CD4-positive, alpha-beta memory T cell (primary cell): ENCODE measurements around the gene SKA3. TPM values are rescaled to one million over a fixed set of nuclear protein-coding genes. Genes with fewer than 3 reads are reported as not detected.

Experiments used
- CTCF ChIA-PET: fragments of 350-600 bp; sonication (Branson Sonifier 250); formaldehyde crosslinking; loops from one replicate; lab custom pipeline; 2021; ENCODE audit warnings: inconsistent platforms; ENCODE audit not compliant: partially characterized antibody; lab: Charles Lee
- POLR2A ChIA-PET: fragments of 350-600 bp; sonication (Branson Sonifier 250); formaldehyde crosslinking; loops from one replicate; lab custom pipeline; 2021; ENCODE audit not compliant: partially characterized antibody; lab: Charles Lee
- DNase-seq, 5 donors: peaks; one replicate each; pipeline versions ENCODE4 v3.0.0 to v3.0.0-alpha.2; 2020 to 2022; ENCODE audit warnings: mixed read lengths in 1 of 5
- H3K27ac ChIP-seq: one replicate; pipeline ENCODE4 v1.7.0; 2013; ENCODE audit warnings: low read depth, low read length
- H3K27me3 ChIP-seq: 2 replicates; pipeline ENCODE4 v1.7.0; 2013; ENCODE audit warnings: mild to moderate bottlenecking, low read length, moderate library complexity; ENCODE audit not compliant: insufficient read depth
- H3K36me3 ChIP-seq: 2 replicates; pipeline ENCODE4 v1.7.0; 2013; ENCODE audit warnings: mild to moderate bottlenecking, low read length, moderate library complexity; ENCODE audit not compliant: insufficient read depth
- H3K4me1 ChIP-seq: 2 replicates; pipeline ENCODE4 v1.7.0; 2013; ENCODE audit warnings: mild to moderate bottlenecking, low read length, moderate library complexity; ENCODE audit not compliant: insufficient read depth
- H3K4me3 ChIP-seq, 2 donors: one replicate each; pipeline ENCODE4 v1.7.0; 2013; ENCODE audit warnings: low read length in 2 of 2, mild to moderate bottlenecking in 1 of 2
- H3K9me3 ChIP-seq, 2 donors: one replicate each; pipeline ENCODE4 v1.7.0; 2013; ENCODE audit warnings: low read length in 2 of 2, control low read depth in 1 of 2; ENCODE audit not compliant: control insufficient read depth in 1 of 2
- H3K27ac Mint-ChIP-seq, 7 donors: one replicate each; pipeline ENCODE4 v1.8.0; 2020 to 2021; ENCODE audit warnings: mixed read lengths in 7 of 7, mild to moderate bottlenecking in 6 of 7, inconsistent platforms in 3 of 7, moderate library complexity in 3 of 7
- H3K27me3 Mint-ChIP-seq, 2 donors: one replicate each; pipeline ENCODE4 v1.8.0; 2020 to 2021; ENCODE audit warnings: mixed read lengths in 2 of 2
- H3K36me3 Mint-ChIP-seq, 2 donors: one replicate each; pipeline ENCODE4 v1.8.0; 2020 to 2021; ENCODE audit warnings: mixed read lengths in 2 of 2, inconsistent platforms in 1 of 2, mild to moderate bottlenecking in 1 of 2
- H3K4me1 Mint-ChIP-seq, 4 donors: one replicate each; pipeline ENCODE4 v1.8.0; 2020 to 2021; ENCODE audit warnings: mixed read lengths in 4 of 4, mild to moderate bottlenecking in 1 of 4
- H3K4me3 Mint-ChIP-seq, 8 donors: one replicate each; pipeline ENCODE4 v1.8.0; 2020 to 2021; ENCODE audit warnings: mixed read lengths in 8 of 8, mild to moderate bottlenecking in 7 of 8, moderate library complexity in 6 of 8, inconsistent platforms in 3 of 8
- H3K9me3 Mint-ChIP-seq, 8 donors: one replicate each; pipeline ENCODE4 v1.8.0; 2020 to 2021; ENCODE audit warnings: mixed read lengths in 8 of 8, mild to moderate bottlenecking in 5 of 8, inconsistent platforms in 3 of 8, moderate library complexity in 1 of 8
- intact Hi-C: fragments of 100-400 bp; cut with micrococcal nuclease; formaldehyde crosslinking; loops from one replicate; pipeline ENCODE4 v1.15.1; 2023
- polyA plus RNA-seq, 2 donors: library from polyadenylated mRNA; unstranded; fragments of 300-500 nt; fragmentation: Illumina TruSeq; gene quantifications; one replicate each; pipeline ENCODE4 v1.2.3, GENCODE V29; 2021
- total RNA-seq, 2 experiments: library from RNA; stranded (reverse); gene quantifications; one replicate each; pipeline ENCODE4 v1.2.3, GENCODE V29; 2021

The SKA3 gene
- total and polyA plus RNA-seq, 4 experiments from 2014 or later = 0.33 to 0.72 TPM; not detected in 2

- CTCF ChIA-PET = interaction anchor here (0.6 to 1.4 kb wide), 2 partner anchors 358 to 359 kb away, joined by 3 read pairs; no protein-coding TSS in a partner anchor
These were observed 58.2 kb downstream of the SKA3 start for GRCh38 chr13:21118180-21118579.

GRCh38 chr13:21117104-21117809 is 59.1 kb downstream of the SKA3 start:
- intact Hi-C loops = no loop called here
- POLR2A ChIA-PET = no interaction called here
- Mint-ChIP-seq H3K9me3 (peaks cover 0 to 4% (median 0%) of the 10 kb centered on the region in 8 donors), H3K27ac (no peak overlapping the region), H3K27me3 (peaks cover 0 to 2% of the 10 kb centered on the region in 2 donors), H3K4me3 (no peak overlapping the region), H3K4me1 (no peaks in the 10 kb centered on the region), H3K36me3 (no peaks in the 10 kb centered on the region)
- Histone ChIP-seq H3K36me3 (no peaks in the 10 kb centered on the region), H3K27ac (no peak overlapping the region), H3K4me1 (no peaks in the 10 kb centered on the region), H3K27me3 (no peaks in the 10 kb centered on the region), H3K4me3 (no peak overlapping the region), H3K9me3 (no peaks in the 10 kb centered on the region)
- CTCF ChIA-PET = interaction anchor here (0.6 kb wide), 1 partner anchor 359 kb away, joined by 3 read pairs; no protein-coding TSS in a partner anchor
- no peak for DNase-seq

More at GRCh38 chr13:21118180-21118579, 58.2 kb downstream of the SKA3 start:
- Mint-ChIP-seq H3K36me3 (no peaks in the 10 kb centered on the region), H3K4me1 (no peaks in the 10 kb centered on the region), H3K27me3 (peaks cover 0 to 2% of the 10 kb centered on the region in 2 donors), H3K27ac (no peak overlapping the region), H3K4me3 (no peak overlapping the region), H3K9me3 (peaks cover 0 to 4% (median 0%) of the 10 kb centered on the region in 8 donors)
- Histone ChIP-seq H3K27me3 (no peaks in the 10 kb centered on the region), H3K4me3 (no peak overlapping the region), H3K9me3 (no peaks in the 10 kb centered on the region), H3K36me3 (no peaks in the 10 kb centered on the region), H3K27ac (no peak overlapping the region), H3K4me1 (no peaks in the 10 kb centered on the region)
- intact Hi-C loops = no loop called here
- POLR2A ChIA-PET = no interaction called here
- no peak for DNase-seq

- H3K27me3 ChIP-seq = no peaks in the 10 kb centered on the region
- Mint-ChIP-seq H3K27ac (no peak overlapping the region), H3K4me1 (no peaks in the 10 kb centered on the region), H3K4me3 (no peak overlapping the region), H3K9me3 (peaks cover 0 to 4% (median 0%) of the 10 kb centered on the region in 8 donors), H3K27me3 (peaks cover 0 to 2% of the 10 kb centered on the region in 2 donors), H3K36me3 (no peaks in the 10 kb centered on the region)
- intact Hi-C loops = no loop called here
- no peak overlapping the region for H3K27ac ChIP-seq
- H3K4me1 ChIP-seq = no peaks in the 10 kb centered on the region
- POLR2A ChIA-PET = no interaction called here
- peak in 1 of 5 donors; percentile 31 for DNase-seq
- H3K4me3 ChIP-seq = no peak overlapping the region
- CTCF ChIA-PET = interaction anchor here (1.1 kb wide), 1 partner anchor 361 kb away, joined by 3 read pairs; no protein-coding TSS in a partner anchor
- no peaks in the 10 kb centered on the region for H3K9me3 ChIP-seq
- no peaks in the 10 kb centered on the region for H3K36me3 ChIP-seq
These were observed 60.2 kb downstream of the SKA3 start for GRCh38 chr13:21116141-21116540.

- Mint-ChIP-seq H3K4me1 (peaks cover 0 to 5% (median 2%) of the 10 kb centered on the region in 4 donors), H3K27me3 (peaks cover 0 to 2% of the 10 kb centered on the region in 2 donors), H3K36me3 (no peaks in the 10 kb centered on the region), H3K9me3 (peaks cover 0 to 4% (median 0%) of the 10 kb centered on the region in 8 donors), H3K4me3 (no peak overlapping the region), H3K27ac (no peak overlapping the region)
- Histone ChIP-seq H3K36me3 (no peaks in the 10 kb centered on the region), H3K4me1 (peaks cover 3% of the 10 kb centered on the region), H3K27me3 (no peaks in the 10 kb centered on the region), H3K9me3 (no peaks in the 10 kb centered on the region), H3K27ac (no peak overlapping the region), H3K4me3 (no peak overlapping the region)
- ChIA-PET CTCF (no interaction called here), POLR2A (interaction anchor here (1.2 kb wide), 1 partner anchor 61 kb away, joined by 3 read pairs; the partner anchor contains the start of genes MRPL57 and SKA3)
- no peak for DNase-seq
- intact Hi-C loops = no loop called here
These were observed 61.1 kb downstream of the SKA3 start for GRCh38 chr13:21115231-21115630.

- Mint-ChIP-seq H3K4me1 (peaks cover 0 to 5% (median 2%) of the 10 kb centered on the region in 4 donors), H3K27ac (no peak overlapping the region), H3K36me3 (no peaks in the 10 kb centered on the region), H3K9me3 (no peaks in the 10 kb centered on the region), H3K4me3 (no peak overlapping the region), H3K27me3 (no peaks in the 10 kb centered on the region)
- no peak for DNase-seq
- Histone ChIP-seq H3K36me3 (no peaks in the 10 kb centered on the region), H3K27me3 (no peaks in the 10 kb centered on the region), H3K9me3 (no peaks in the 10 kb centered on the region), H3K4me1 (peaks cover 3% of the 10 kb centered on the region), H3K4me3 (no peak overlapping the region), H3K27ac (no peak overlapping the region)
- ChIA-PET CTCF (interaction anchor here (0.8 to 9.3 kb wide), 10 partner anchors 11 to 373 kb away, joined by 3 to 94 read pairs (median 3); no protein-coding TSS in a partner anchor), POLR2A (interaction anchor here (0.6 kb wide), 1 partner anchor 130 kb away, joined by 4 read pairs; no protein-coding TSS in a partner anchor)
- intact Hi-C loops = no loop called here
These were observed 64.8 kb downstream of the SKA3 start for GRCh38 chr13:21111546-21111945.

- DNase-seq = no peak
- peak overlapping the region in 2 of 7 donors; percentile 31 to 37 for H3K27ac Mint-ChIP-seq
- POLR2A ChIA-PET = no interaction called here
These were observed 67.2 kb downstream of the SKA3 start for GRCh38 chr13:21109168-21109567.

GRCh38 chr13:21106089-21106488 is 70.3 kb downstream of the SKA3 start:
- no peak for DNase-seq
- CTCF ChIA-PET = interaction anchor here (9.3 kb wide), 1 partner anchor 372 kb away, joined by 94 read pairs; no protein-coding TSS in a partner anchor
- H3K36me3 Mint-ChIP-seq = no peaks in the 10 kb centered on the region
- H3K9me3 Mint-ChIP-seq = peaks cover 0 to 1% (median 0%) of the 10 kb centered on the region in 8 donors
- no peak overlapping the region for H3K27ac ChIP-seq
- H3K4me1 Mint-ChIP-seq = peaks cover 0 to 5% (median 2%) of the 10 kb centered on the region in 4 donors
- no peaks in the 10 kb centered on the region for H3K36me3 ChIP-seq
- H3K4me3 ChIP-seq = no peak overlapping the region
- no peaks in the 10 kb centered on the region for H3K27me3 ChIP-seq
- POLR2A ChIA-PET = no interaction called here
- intact Hi-C loops = no loop called here
- H3K9me3 ChIP-seq = no peaks in the 10 kb centered on the region
- peaks cover 3% of the 10 kb centered on the region for H3K4me1 ChIP-seq
- peaks cover 0 to 1% of the 10 kb centered on the region in 2 donors for H3K27me3 Mint-ChIP-seq
- H3K27ac Mint-ChIP-seq = no peak overlapping the region
- H3K4me3 Mint-ChIP-seq = no peak overlapping the region

More at GRCh38 chr13:21109168-21109567, 67.2 kb downstream of the SKA3 start:
- H3K36me3 ChIP-seq = no peaks in the 10 kb centered on the region
- no peak overlapping the region for H3K27ac ChIP-seq
- CTCF ChIA-PET = interaction anchor here (0.6 to 9.3 kb wide), 4 partner anchors 71 to 369 kb away, joined by 3 to 94 read pairs (median 12); no protein-coding TSS in a partner anchor
- intact Hi-C loops = no loop called here
- Mint-ChIP-seq H3K9me3 (peaks cover 0 to 1% (median 0%) of the 10 kb centered on the region in 8 donors), H3K4me3 (no peak overlapping the region), H3K4me1 (peaks cover 0 to 5% (median 2%) of the 10 kb centered on the region in 4 donors), H3K36me3 (no peaks in the 10 kb centered on the region), H3K27me3 (no peaks in the 10 kb centered on the region)
- H3K9me3 ChIP-seq = no peaks in the 10 kb centered on the region
- H3K4me1 ChIP-seq = peaks cover 3% of the 10 kb centered on the region
- no peaks in the 10 kb centered on the region for H3K27me3 ChIP-seq
- H3K4me3 ChIP-seq = no peak overlapping the region
